Osteoblast (primary cell): ENCODE results near the gene SSTR5. TPM values are rescaled to one million over a fixed set of nuclear protein-coding genes. Genes with fewer than 3 reads are reported as not detected.

Experiments
- DNase-seq: peaks from one replicate; pipeline ENCODE4 v3.0.0; 2011; ENCODE audit warnings: low spot score, mixed read lengths; ENCODE audit not compliant: insufficient read length; ENCODE audit errors: missing footprints
- H2AFZ ChIP-seq: 2 replicates; pipeline ENCODE4 v1.6.0; 2011; ENCODE audit warnings: mild to moderate bottlenecking, low read length
- H3K27ac ChIP-seq: 2 replicates; pipeline ENCODE4 v1.5.1; 2011; ENCODE audit warnings: mild to moderate bottlenecking, low read depth, low read length, moderate library complexity
- H3K27me3 ChIP-seq: 2 replicates; pipeline ENCODE4 v1.6.0; 2012; ENCODE audit warnings: mild to moderate bottlenecking, control low read depth, inconsistent platforms, low read length, moderate library complexity; ENCODE audit not compliant: insufficient read depth
- H3K36me3 ChIP-seq: 2 replicates; pipeline ENCODE4 v1.5.1; 2011; ENCODE audit warnings: mild to moderate bottlenecking, low read length, control low read depth, moderate library complexity; ENCODE audit not compliant: insufficient read depth
- H3K4me1 ChIP-seq: 2 replicates; pipeline ENCODE4 v1.5.1; 2011; ENCODE audit warnings: mild to moderate bottlenecking, low read length, control low read depth, moderate library complexity; ENCODE audit not compliant: insufficient read depth
- H3K4me2 ChIP-seq: 2 replicates; pipeline ENCODE4 v1.6.0; 2011; ENCODE audit warnings: mild to moderate bottlenecking, low read length; ENCODE audit not compliant: insufficient read depth
- H3K4me3 ChIP-seq: fragments of 200-600 bp; sonication (generic); 3 replicates; pipeline ENCODE4 v1.5.1; 2012; ENCODE audit warnings: mild to moderate bottlenecking, low read length, inconsistent platforms; ENCODE audit not compliant: insufficient read depth
- H3K79me2 ChIP-seq: 2 replicates; pipeline ENCODE4 v1.6.0; 2012; ENCODE audit warnings: mild to moderate bottlenecking, low read length, control low read depth, inconsistent platforms; ENCODE audit not compliant: insufficient read depth
- H3K9me3 ChIP-seq: 2 replicates; pipeline ENCODE4 v1.5.1; 2011; ENCODE audit warnings: low read depth, low read length, control low read depth
- H4K20me1 ChIP-seq: 2 replicates; pipeline ENCODE4 v1.6.0; 2012; ENCODE audit warnings: mild to moderate bottlenecking, low read length, control low read depth; ENCODE audit not compliant: insufficient read depth
- CTCF ChIP-seq: IDR thresholded peaks from 2 replicates; pipeline ENCODE4 v1.5.1; 2011; ENCODE audit warnings: mild to moderate bottlenecking, low read depth, low read length, moderate library complexity; ENCODE audit errors: extremely low read depth
- total RNA-seq: library from RNA; depleted of rRNA; stranded (reverse); fragments of >200 nt; gene quantifications from 2 replicates; pipeline ENCODE4 v1.2.3, GENCODE V29; 2012

The SSTR5 gene
- total RNA-seq, 1 donor, result not detected

GRCh38 chr16:1049976-1050247 is 22.6 kb upstream of the SSTR5 start:
- H3K4me1 ChIP-seq, result no peaks in the 10 kb centered on the region
- TF ChIP-seq CTCF, result no peak
- H4K20me1 ChIP-seq, result no peaks in the 10 kb centered on the region
- H3K27ac ChIP-seq, result no peak overlapping the region
- H3K4me3 ChIP-seq, result no peak overlapping the region
- no peaks in the 10 kb centered on the region for H3K36me3 ChIP-seq
- no peak for DNase-seq
- H3K4me2 ChIP-seq, result no peak overlapping the region
- no peak overlapping the region for H2AFZ ChIP-seq
- H3K9me3 ChIP-seq, result no peaks in the 10 kb centered on the region
- H3K79me2 ChIP-seq, result no peaks in the 10 kb centered on the region
- H3K27me3 ChIP-seq, result peaks cover 29% of the 10 kb centered on the region

GRCh38 chr16:1050516-1050915 is 22.0 kb upstream of the SSTR5 start:
- no peak for DNase-seq
- Histone ChIP-seq H3K9me3 (no peaks in the 10 kb centered on the region), H3K4me1 (no peaks in the 10 kb centered on the region), H3K4me2 (no peak overlapping the region), H2AFZ (no peak overlapping the region), H3K27ac (no peak overlapping the region), H4K20me1 (no peaks in the 10 kb centered on the region), H3K4me3 (no peak overlapping the region), H3K36me3 (no peaks in the 10 kb centered on the region), H3K79me2 (no peaks in the 10 kb centered on the region), H3K27me3 (peaks cover 23% of the 10 kb centered on the region)
- TF ChIP-seq CTCF, result no peak

- DNase-seq, result no peak
- H3K27me3 ChIP-seq, result peaks cover 20% of the 10 kb centered on the region
- no peaks in the 10 kb centered on the region for H3K36me3 ChIP-seq
- no peak overlapping the region for H3K4me2 ChIP-seq
- H3K27ac ChIP-seq, result no peak overlapping the region
- H3K79me2 ChIP-seq, result no peaks in the 10 kb centered on the region
- H4K20me1 ChIP-seq, result no peaks in the 10 kb centered on the region
- no peaks in the 10 kb centered on the region for H3K9me3 ChIP-seq
- no peak for TF ChIP-seq CTCF
- no peaks in the 10 kb centered on the region for H3K4me1 ChIP-seq
- no peak overlapping the region for H2AFZ ChIP-seq
- no peak overlapping the region for H3K4me3 ChIP-seq
Measured at GRCh38 chr16:1050921-1051320, 21.6 kb upstream of the SSTR5 start.

- no peak for DNase-seq
- Histone ChIP-seq H3K36me3 (no peaks in the 10 kb centered on the region), H3K27me3 (peaks cover 14% of the 10 kb centered on the region), H3K9me3 (no peaks in the 10 kb centered on the region), H3K79me2 (no peaks in the 10 kb centered on the region), H4K20me1 (no peaks in the 10 kb centered on the region), H3K4me1 (no peaks in the 10 kb centered on the region), H2AFZ (no peak overlapping the region), H3K4me3 (no peak overlapping the region), H3K27ac (no peak overlapping the region), H3K4me2 (no peak overlapping the region)
- no peak for TF ChIP-seq CTCF
Measured at GRCh38 chr16:1051446-1051845, 21.1 kb upstream of the SSTR5 start.
